GM18505 (cell line): ENCODE data around the gene MCCC1.
"Not testable (repeated sequence)": the region's sequence is repeated elsewhere in the genome, so short reads cannot be mapped to it uniquely, and the experiment has no call there.

ENCODE experiments used
- ATAC-seq: cut with Tn5 transposase; IDR thresholded peaks from one replicate; pipeline ENCODE4 v1.9.1; 2021; ENCODE audit not compliant: unreplicated experiment
- POLR2A ChIP-seq: IDR thresholded peaks from 4 replicates; pipeline ENCODE4 v1.6.1; 2011; ENCODE audit warnings: borderline replicate concordance; ENCODE audit not compliant: insufficient read depth, insufficient read length; ENCODE audit errors: extremely low read depth

Gene MCCC1

GRCh38 chr3:183092256-183092655 is 7.0 kb downstream of the MCCC1 start:
- no peak for ATAC-seq
- TF ChIP-seq POLR2A, result no peak

GRCh38 chr3:183087184-183087583 is 12.1 kb downstream of the MCCC1 start:
- TF ChIP-seq POLR2A, result no peak
- ATAC-seq, result no peak

- TF ChIP-seq POLR2A, result no peak
- no peak for ATAC-seq
These were observed 13.5 kb downstream of the MCCC1 start for GRCh38 chr3:183085634-183086390.

- no peak for ATAC-seq
- TF ChIP-seq POLR2A, result no peak
These were observed 16.9 kb downstream of the MCCC1 start for GRCh38 chr3:183082355-183082915.

GRCh38 chr3:183081459-183082183 is 17.7 kb downstream of the MCCC1 start:
- TF ChIP-seq POLR2A, result no peak
- ATAC-seq, result no peak

- ATAC-seq, result no peak
These were observed 18.7 kb downstream of the MCCC1 start for GRCh38 chr3:183080628-183081027.

GRCh38 chr3:183074881-183075280 is 24.4 kb downstream of the MCCC1 start:
- TF ChIP-seq POLR2A, result no peak
- no peak for ATAC-seq

More at GRCh38 chr3:183080628-183081027, 18.7 kb downstream of the MCCC1 start:
- no peak for TF ChIP-seq POLR2A

DNA sequence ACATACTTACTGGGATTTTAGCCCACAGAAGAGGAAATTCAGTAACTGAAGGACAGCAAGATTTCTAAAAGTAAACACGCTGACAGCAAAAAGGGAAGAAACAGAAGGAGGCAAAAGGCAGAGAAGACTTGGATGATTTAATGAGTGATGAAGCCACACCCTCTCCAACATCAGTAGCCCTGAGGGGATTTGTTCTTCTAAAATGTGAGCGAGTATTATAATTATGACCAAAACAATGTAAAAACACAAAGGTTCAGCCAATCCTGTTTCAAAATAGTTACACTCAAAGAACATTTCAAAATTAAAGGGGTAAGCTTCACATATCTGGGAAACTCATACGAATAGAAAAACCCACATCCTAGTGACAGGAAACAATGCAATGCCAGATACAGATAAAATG is 25.0 kb downstream of the MCCC1 start:
- ATAC-seq, result no peak
- no peak for TF ChIP-seq POLR2A

GRCh38 chr3:183073839-183074238 is 25.5 kb downstream of the MCCC1 start:
- TF ChIP-seq POLR2A, result no peak
- no peak for ATAC-seq

- no peak for ATAC-seq
- TF ChIP-seq POLR2A, result no peak
These were observed 28.4 kb downstream of the MCCC1 start for GRCh38 chr3:183070892-183071291.

DNA sequence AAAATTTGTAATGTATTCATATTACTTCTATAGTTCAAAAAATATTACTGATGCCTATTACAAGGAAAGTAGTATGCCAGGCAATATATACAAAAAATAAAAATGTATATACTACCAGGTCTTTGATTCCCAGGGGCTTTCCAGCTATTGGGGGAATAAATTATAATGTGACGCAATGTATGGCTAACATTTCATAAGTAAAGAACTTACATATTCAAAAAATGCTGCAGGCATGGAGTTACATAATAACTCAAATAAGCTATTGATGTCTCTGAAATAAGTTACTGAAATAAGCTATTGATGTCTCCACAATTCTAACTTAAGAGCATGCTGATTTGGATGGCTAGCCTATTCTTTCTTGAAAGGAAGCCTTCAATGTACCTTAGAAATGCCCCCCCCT is 30.2 kb downstream of the MCCC1 start:
- no peak for TF ChIP-seq POLR2A
- ATAC-seq, result no peak

GRCh38 chr3:183066891-183067290 is 32.4 kb downstream of the MCCC1 start:
- ATAC-seq, result not testable (repeated sequence)

DNA sequence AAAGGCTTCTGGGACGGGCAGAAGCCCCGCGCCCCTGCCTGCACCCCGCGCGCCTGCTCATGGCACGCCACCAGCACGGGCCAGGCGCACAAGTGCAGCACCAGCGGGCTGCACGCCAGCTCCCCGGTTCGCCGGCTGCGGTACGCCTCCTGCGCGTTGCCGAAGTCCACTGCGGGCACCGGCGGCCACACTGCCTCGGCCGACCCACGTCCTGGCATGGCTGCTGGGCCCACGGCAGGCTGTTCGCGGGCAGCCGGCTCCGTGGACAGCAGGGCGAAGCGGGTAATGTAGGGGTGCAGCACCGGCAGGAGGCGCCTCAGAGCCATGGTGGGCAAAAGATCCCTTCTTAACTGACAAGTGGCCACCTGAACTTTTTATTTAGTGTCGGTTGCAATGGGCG is 34.8 kb downstream of the MCCC1 start:
- ATAC-seq, result no peak

DNA sequence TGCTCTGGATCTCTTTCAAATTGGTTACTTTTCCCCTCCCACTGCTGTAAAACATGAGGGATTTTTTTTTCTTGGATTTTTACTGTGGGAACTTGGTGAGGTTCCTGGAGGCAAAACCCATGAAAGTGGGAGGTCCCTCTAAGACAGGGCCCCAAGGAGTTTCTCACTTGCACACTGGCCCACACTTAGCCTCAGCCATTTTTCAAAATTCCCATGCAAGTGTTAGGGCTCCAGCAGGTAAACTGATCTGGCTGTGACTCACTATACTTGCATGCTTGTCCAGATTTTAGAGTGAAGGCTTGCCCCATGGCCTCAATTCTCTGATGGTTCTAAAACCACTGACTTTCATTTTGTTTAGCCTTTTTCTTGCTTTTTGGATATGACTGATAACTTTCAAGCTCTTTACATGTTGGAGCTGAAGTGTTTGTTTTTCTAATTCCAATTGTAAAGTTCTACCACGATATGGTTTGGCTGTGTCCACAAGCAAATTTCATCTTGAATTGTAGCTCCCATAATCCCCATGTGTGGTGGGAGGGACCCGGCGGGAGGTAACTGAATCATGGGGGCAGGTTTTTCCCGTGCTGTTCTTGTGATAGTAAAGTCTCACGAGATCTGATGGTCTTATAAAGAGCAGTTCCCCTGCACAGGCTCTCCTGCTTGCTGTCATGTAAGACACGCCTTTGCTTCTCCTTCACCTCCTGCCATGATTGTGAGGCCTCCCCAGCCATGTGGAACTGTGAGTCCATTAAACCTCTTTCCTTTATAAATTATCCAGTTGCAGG is 37.7 kb downstream of the MCCC1 start:
- no peak for TF ChIP-seq POLR2A
- ATAC-seq, result no peak

More for the DNA sequence above, 34.8 kb downstream of the MCCC1 start:
- TF ChIP-seq POLR2A, result no peak

- ATAC-seq, result no peak
- TF ChIP-seq POLR2A, result no peak
These were observed 40.9 kb downstream of the MCCC1 start for GRCh38 chr3:183058351-183058750.
